Jurkat, Clone E6-1 (cell line): ENCODE results near the gene ERFE. TPM values are rescaled to one million over a fixed set of nuclear protein-coding genes. Genes with fewer than 3 reads are reported as not detected.
"Not testable (repeated sequence)": the region's sequence is repeated elsewhere in the genome, so short reads cannot be mapped to it uniquely, and the experiment has no call there.

Experiments used
- DNase-seq: peaks from one replicate; pipeline ENCODE4 v3.0.0-alpha.2; 2011; ENCODE audit warnings: low read depth, low spot score
- H3K4me3 ChIP-seq: 2 replicates; pipeline ENCODE4 v1.5.1; 2011; ENCODE audit warnings: mild to moderate bottlenecking, low read length, control low read depth, moderate library complexity
- polyA plus RNA-seq: library from polyadenylated mRNA; unstranded; fragments of >200 nt; gene quantifications from one replicate; pipeline ENCODE4 v1.2.1, GENCODE V29; 2012; ENCODE audit warnings: missing spikeins; ENCODE audit not compliant: insufficient read length, insufficient read depth

Gene ERFE
- 8.5 TPM for polyA plus RNA-seq

GRCh38 chr2:238158509-238159070, at the start of gene ERFE:
ERFE (plus strand) TSS chr2:238158970; CDS start chr2:238159008, 38 bp downstream.
- peak within 1 kb of the TSS; percentile 47 for H3K4me3 ChIP-seq
- DNase-seq, result peak; percentile 19

GRCh38 chr2:238113611-238114010, 45.2 kb upstream of the ERFE start:
- H3K4me3 ChIP-seq, result no peak overlapping the region
- DNase-seq, result no peak

GRCh38 chr2:238114331-238114841, 44.4 kb upstream of the ERFE start:
- no peak for DNase-seq
- no peak overlapping the region for H3K4me3 ChIP-seq

- no peak for DNase-seq
- no peak overlapping the region for H3K4me3 ChIP-seq
Measured at GRCh38 chr2:238114851-238115660, 43.7 kb upstream of the ERFE start.

- not testable (repeated sequence) for H3K4me3 ChIP-seq, DNase-seq
Measured at GRCh38 chr2:238115709-238116108, 43.1 kb upstream of the ERFE start.

- DNase-seq, result no peak
- no peak overlapping the region for H3K4me3 ChIP-seq
Measured at GRCh38 chr2:238116298-238117198, 42.2 kb upstream of the ERFE start.

- no peak for DNase-seq
- H3K4me3 ChIP-seq, result no peak overlapping the region
Measured at GRCh38 chr2:238117199-238118154, 41.3 kb upstream of the ERFE start.

- H3K4me3 ChIP-seq, result no peak overlapping the region
- DNase-seq, result no peak
Measured at GRCh38 chr2:238119756-238120462, 38.9 kb upstream of the ERFE start.

- no peak for DNase-seq
- no peak overlapping the region for H3K4me3 ChIP-seq
Measured at GRCh38 chr2:238120463-238121298, 38.1 kb upstream of the ERFE start.

- no peak for DNase-seq
Measured at GRCh38 chr2:238121511-238122286, 37.1 kb upstream of the ERFE start.

GRCh38 chr2:238122287-238123217, 36.2 kb upstream of the ERFE start:
- H3K4me3 ChIP-seq, result no peak overlapping the region
- no peak for DNase-seq

More at GRCh38 chr2:238121511-238122286, 37.1 kb upstream of the ERFE start:
- no peak overlapping the region for H3K4me3 ChIP-seq

GRCh38 chr2:238123218-238123971, 35.4 kb upstream of the ERFE start:
- H3K4me3 ChIP-seq, result no peak overlapping the region
- no peak for DNase-seq

- H3K4me3 ChIP-seq, result no peak overlapping the region
- DNase-seq, result no peak
Measured at GRCh38 chr2:238123991-238124470, 34.7 kb upstream of the ERFE start.

GRCh38 chr2:238124488-238125126, 34.2 kb upstream of the ERFE start:
- DNase-seq, result no peak
- no peak overlapping the region for H3K4me3 ChIP-seq
